Psoas muscle (tissue), 8 donors: ENCODE results near the gene NXT1. TPM values are rescaled to one million over a fixed set of nuclear protein-coding genes. Genes with fewer than 3 reads are reported as not detected.

Experiments
- ATAC-seq, 4 donors: fragments of 200-7000 bp; cut with Tn5 transposase; one replicate each; pipeline ENCODE4 v1.9.1; 2020; ENCODE audit warnings: moderate library complexity in 3 of 4, mild to moderate bottlenecking in 2 of 4
- DNase-seq, 2 donors: peaks; one replicate each; pipeline ENCODE4 v3.0.0-alpha.2; 2020
- H3K27ac ChIP-seq: fragments of 200-600 bp; one replicate; pipeline ENCODE4 v1.8.0; 2022
- H3K27me3 ChIP-seq, 3 donors: fragments of 200-600 bp in 1 of 3; one replicate each; pipeline versions ENCODE4 v1.6.1 to v1.8.0; 2013 to 2022; ENCODE audit warnings: low read length in 2 of 3, mild to moderate bottlenecking in 2 of 3, moderate library complexity in 1 of 3; ENCODE audit not compliant: insufficient read depth in 3 of 3
- H3K36me3 ChIP-seq, 2 donors: fragments of 200-600 bp in 1 of 2; one replicate each; pipeline versions ENCODE4 v1.6.1 to v1.8.0; 2013 to 2022; ENCODE audit warnings: low read depth in 1 of 2, mild to moderate bottlenecking in 1 of 2, moderate library complexity in 1 of 2; ENCODE audit not compliant: insufficient read depth in 1 of 2
- H3K4me1 ChIP-seq: fragments of 200-600 bp; one replicate; pipeline ENCODE4 v1.8.0; 2022
- H3K4me3 ChIP-seq: fragments of 200-600 bp; one replicate; pipeline ENCODE4 v1.8.0; 2022; ENCODE audit warnings: mild to moderate bottlenecking
- H3K9me3 ChIP-seq: fragments of 200-600 bp; one replicate; pipeline ENCODE4 v1.8.0; 2022
- CTCF ChIP-seq: fragments of 200-600 bp; IDR thresholded peaks from one replicate; pipeline ENCODE4 v1.8.0; 2022; ENCODE audit warnings: antibody characterized with exemption
- WGBS, 3 donors: extraction: QIAGEN DNeasy Blood & Tissue Kit; methylation state at CpG; one replicate each; pipeline versions ENCODE4 v1.1.6 to v1.1.7; 2013; 5-methylcytosine and 5-hydroxymethylcytosine counted together
- intact Hi-C, 2 donors: fragments of 100-400 bp; cut with DNase I; formaldehyde crosslinking; loops; one replicate each; pipeline versions ENCODE4 v1.11.0 to v1.14.2; 2022
- polyA plus RNA-seq, 3 donors: library from polyadenylated mRNA; stranded (reverse); fragments of 200-250 nt; gene quantifications; one replicate each; pipeline ENCODE4 v1.2.3, GENCODE V29; 2013
- total RNA-seq, 4 donors: library from RNA; stranded (reverse); fragmentation: NEBNext Ultra II Directional in 2 of 4; extraction: Animal tissue kit (Norgen Biotek cat#: 25700) in 2 of 4; gene quantifications; one replicate each; pipeline versions ENCODE4 v1.2.1 to v1.2.4, GENCODE V29; 2021 to 2023
- donor health status: healthy with polysubstance abuse.
- donor health status: DM: no; HTN: no; CAD: no; lungs with moderate emphysema.
- donor health status: Bipolar disorder and iron deficiency.
- donor health status: healthy.
- donor health status: DM: yes; HTN: yes; CAD: no.
- donor health status: DM: no; HTN: no; CAD: no.
- donor health status: DM: no; HTN: no; CAD: no.
- donor health status: DM: yes; HTN: yes; CAD: no.

NXT1 gene
- total and polyA plus RNA-seq, 7 donors, result 6.7 to 29.9 (median 11.4) TPM

DNA sequence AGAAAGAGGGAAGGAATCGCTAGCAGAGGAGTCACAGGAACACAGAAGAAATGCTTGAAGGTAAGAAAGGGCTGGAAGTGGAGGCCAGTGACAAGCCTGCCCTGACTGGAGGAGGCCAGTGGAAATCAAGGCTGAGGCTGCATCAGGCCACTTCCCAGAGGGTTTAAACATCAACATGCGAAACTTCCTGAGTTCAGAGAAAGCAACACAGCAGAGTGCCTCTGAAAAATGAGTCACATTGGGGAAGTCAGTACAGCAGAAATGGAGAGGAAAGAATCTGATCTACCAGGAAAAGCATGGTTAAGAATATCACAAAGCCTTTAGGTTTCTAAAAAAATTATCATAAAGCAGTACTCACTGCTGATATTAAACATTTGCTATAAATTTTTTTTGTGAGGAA is 47.4 kb downstream of the NXT1 start:
- DNase-seq (no peak), ATAC-seq (no peak)
- H3K9me3 ChIP-seq, result no peaks in the 10 kb centered on the region
- no peaks in the 10 kb centered on the region for H3K27me3 ChIP-seq
- no peak for TF ChIP-seq CTCF
- peaks cover 0 to 17% of the 10 kb centered on the region in 2 donors for H3K36me3 ChIP-seq
- H3K4me3 ChIP-seq, result no peak overlapping the region
- H3K4me1 ChIP-seq, result peaks cover 43% of the 10 kb centered on the region
- 78 to 83% (median 80%) methylated on average over 2 of the region's 2 CpGs for WGBS, 3 donors
- intact Hi-C loops, result loop anchor here in 1 of 2 donors (5.0 kb wide), 1 partner anchor 36 kb away; the partner anchor contains the start of gene GZF1
- H3K27ac ChIP-seq, result no peak overlapping the region

GRCh38 chr20:23399568-23400241 is 49.1 kb downstream of the NXT1 start:
- no peak for TF ChIP-seq CTCF
- Histone ChIP-seq H3K27ac (no peak overlapping the region), H3K9me3 (no peaks in the 10 kb centered on the region), H3K4me3 (no peak overlapping the region), H3K36me3 (no peaks in the 10 kb centered on the region), H3K4me1 (peaks cover 38% of the 10 kb centered on the region), H3K27me3 (no peaks in the 10 kb centered on the region)
- WGBS, 3 donors, result 59 to 75% (median 60%) methylated on average over 6 of the region's 6 CpGs
- intact Hi-C loops, result loop anchor here in 1 of 2 donors (5.0 kb wide), 1 partner anchor 37 kb away; the partner anchor contains the start of gene GZF1
- DNase-seq (no peak), ATAC-seq (peak in 1 of 4 donors; percentile 54)

DNA sequence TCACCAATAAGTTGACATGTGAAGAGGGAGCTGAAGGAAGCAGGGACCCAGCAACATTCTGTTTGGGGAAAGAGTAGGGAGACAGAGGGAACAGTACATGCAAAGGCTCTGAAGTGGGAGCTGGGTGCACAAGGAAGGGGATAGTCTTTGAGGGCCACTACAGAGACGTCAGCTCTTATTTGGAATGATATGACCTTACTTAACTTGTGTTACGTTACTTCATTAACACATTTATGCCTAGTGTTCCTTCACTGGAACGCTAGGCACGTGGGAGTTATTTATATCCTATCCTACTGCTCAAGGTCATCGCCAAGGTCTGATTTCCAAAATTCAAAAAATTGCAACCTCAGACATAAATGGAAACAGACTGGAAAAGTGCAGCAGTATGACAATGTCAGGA is 50.5 kb downstream of the NXT1 start:
- no peaks in the 10 kb centered on the region for H3K36me3 ChIP-seq
- ATAC-seq (peak in 2 of 4 donors; percentile 32 to 59), DNase-seq (no peak)
- peak overlapping the region; percentile 1 for H3K27ac ChIP-seq
- H3K4me3 ChIP-seq, result no peak overlapping the region
- H3K9me3 ChIP-seq, result no peaks in the 10 kb centered on the region
- peaks cover 32% of the 10 kb centered on the region for H3K4me1 ChIP-seq
- 34 to 49% (median 36%) methylated on average over 5 of the region's 5 CpGs for WGBS, 3 donors
- intact Hi-C loops, result no loop called here
- TF ChIP-seq CTCF, result no peak
- H3K27me3 ChIP-seq, result no peaks in the 10 kb centered on the region

DNA sequence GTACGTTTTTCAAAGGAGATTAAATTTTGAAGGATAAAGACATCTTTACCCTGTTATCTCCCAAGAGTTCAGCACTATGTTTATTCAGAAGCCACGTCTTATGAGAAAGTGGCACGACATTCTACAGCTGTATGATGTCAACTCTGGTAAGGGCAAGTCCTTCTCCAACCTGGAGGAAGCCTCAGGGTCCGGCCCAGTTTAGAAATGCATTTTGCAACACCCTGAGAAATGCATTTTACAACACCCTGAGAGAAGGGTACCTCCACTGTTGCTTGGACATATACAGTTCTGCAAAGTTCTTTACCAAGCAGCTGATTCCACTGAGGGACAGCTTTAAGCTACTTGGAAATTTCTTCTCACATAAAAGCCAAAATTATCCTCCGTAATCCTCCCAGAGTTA is 53.2 kb downstream of the NXT1 start:
- Histone ChIP-seq H3K27me3 (no peaks in the 10 kb centered on the region), H3K4me1 (peaks cover 31% of the 10 kb centered on the region), H3K4me3 (no peak overlapping the region), H3K36me3 (no peaks in the 10 kb centered on the region), H3K27ac (no peak overlapping the region), H3K9me3 (no peaks in the 10 kb centered on the region)
- no peak for TF ChIP-seq CTCF
- no peak for DNase-seq
- intact Hi-C loops, result no loop called here
- 74 to 82% (median 80%) methylated on average over 5 of the region's 5 CpGs for WGBS, 3 donors
- no peak for ATAC-seq

- peaks cover 35% of the 10 kb centered on the region for H3K4me1 ChIP-seq
- H3K9me3 ChIP-seq, result no peaks in the 10 kb centered on the region
- no peak overlapping the region for H3K4me3 ChIP-seq
- intact Hi-C loops, result no loop called here
- TF ChIP-seq CTCF, result no peak
- no peaks in the 10 kb centered on the region for H3K27me3 ChIP-seq
- no peak for DNase-seq
- H3K36me3 ChIP-seq, result no peaks in the 10 kb centered on the region
- no peak overlapping the region for H3K27ac ChIP-seq
- ATAC-seq, result peak; percentile 72 to 92 (median 84)
- WGBS, 3 donors, result 56 to 80% (median 58%) methylated on average over 3 of the region's 3 CpGs
These were observed 53.6 kb downstream of the NXT1 start for GRCh38 chr20:23404196-23404595.
